ENCODE measurements around the gene DAB1.
"Not testable (repeated sequence)": the region's sequence is repeated elsewhere in the genome, so short reads cannot be mapped to it uniquely, and the experiment has no call there.

Gene DAB1

DNA sequence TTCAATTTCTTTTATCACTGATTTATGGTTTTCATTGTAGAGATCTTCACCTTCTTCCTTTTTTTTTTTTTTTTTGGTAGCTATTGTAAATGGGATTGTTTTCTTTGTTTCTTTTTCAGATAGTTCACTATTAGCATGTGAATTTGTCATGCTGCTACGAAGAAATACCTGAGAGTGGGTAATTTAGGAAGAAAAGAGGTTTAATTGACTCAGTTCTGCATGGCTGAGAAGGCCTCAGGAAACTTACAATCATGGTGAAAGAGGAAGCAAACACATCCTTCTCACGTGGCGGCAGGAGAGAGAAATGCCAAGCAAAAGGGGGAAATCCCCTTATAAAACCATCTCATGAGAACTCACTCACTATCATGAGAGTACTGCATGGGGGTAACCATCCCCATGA lies 66.4 kb downstream of the DAB1 start:
- no peak for DNase-seq

DNA sequence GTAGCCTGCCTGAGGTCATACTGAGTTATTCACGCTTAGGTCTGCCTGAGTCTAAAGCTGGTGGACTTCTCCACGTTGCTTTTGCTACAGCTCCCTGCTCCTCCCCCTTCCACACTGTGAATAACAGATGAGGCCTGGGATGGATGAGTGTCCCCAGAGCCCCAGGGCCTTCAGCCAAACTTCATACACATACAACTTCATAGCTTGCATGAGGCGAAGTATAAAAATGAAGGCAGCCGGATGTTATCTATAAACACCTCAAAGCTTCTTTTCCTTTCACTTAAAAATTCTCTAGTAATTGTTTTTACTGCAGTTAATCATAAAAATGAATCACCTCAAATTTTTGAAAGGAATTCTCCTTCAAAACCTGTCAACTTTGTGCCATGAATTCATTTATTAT lies 70.2 kb downstream of the DAB1 start:
- DNase-seq = no peak

DNA sequence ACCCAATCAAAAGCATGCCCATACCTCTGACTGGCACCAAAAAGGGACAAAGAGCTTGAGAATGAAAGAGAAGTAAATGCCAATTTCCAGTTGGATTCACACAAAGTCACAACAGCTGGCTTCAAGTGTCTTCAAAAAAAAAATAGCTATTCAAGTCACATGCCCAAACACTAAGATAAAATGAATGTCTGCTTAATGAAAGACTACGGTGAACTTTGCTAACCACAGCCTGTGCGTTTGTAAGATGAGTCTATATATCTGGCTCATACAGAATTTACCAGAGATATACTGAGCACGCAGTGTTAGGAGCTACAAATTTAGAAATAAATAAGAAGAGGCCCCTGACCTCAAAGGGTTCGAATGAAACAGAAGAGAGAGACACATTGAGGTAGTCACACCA lies 73.2 kb downstream of the DAB1 start:
- no peak for DNase-seq

DNA sequence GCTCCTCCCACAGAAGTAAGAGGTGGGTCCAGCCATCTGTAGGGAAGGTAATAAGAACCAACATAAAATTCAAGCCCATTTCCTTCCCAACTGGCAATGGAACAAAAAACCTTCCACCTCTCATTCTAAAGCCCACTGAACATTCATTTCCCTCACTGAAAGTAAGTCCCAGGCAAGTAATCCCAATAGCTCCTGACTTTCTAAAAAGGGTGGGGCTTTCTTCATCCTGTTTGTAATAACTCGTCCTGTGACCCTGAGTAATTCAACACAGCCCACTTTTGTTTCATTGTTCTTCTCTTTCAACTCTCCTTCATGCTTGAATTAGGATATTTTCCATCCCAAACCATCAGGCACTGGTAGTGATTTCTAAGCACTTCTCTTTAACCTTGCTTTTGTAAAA lies 74.9 kb downstream of the DAB1 start:
- no peak for DNase-seq

DNA sequence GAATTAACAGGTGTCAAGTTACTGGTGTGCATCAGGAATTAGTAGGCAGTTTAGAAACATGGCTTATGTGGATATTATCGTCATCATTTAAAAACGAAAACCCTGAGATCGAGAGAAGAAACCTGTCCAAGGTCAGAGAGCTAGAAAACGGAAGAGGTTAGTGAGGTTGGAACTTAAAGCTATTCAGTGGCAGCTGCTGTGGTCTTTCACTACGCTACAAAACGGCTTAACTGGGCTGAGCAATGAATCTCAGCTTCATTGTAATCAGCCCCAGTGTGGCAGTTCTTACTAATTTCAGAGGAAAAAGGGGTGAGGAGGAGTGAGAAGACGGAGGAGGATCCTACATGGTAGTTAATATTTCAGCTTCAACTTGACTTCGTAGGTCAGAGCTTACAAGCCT lies 77.9 kb downstream of the DAB1 start:
- DNase-seq = no peak

DNA sequence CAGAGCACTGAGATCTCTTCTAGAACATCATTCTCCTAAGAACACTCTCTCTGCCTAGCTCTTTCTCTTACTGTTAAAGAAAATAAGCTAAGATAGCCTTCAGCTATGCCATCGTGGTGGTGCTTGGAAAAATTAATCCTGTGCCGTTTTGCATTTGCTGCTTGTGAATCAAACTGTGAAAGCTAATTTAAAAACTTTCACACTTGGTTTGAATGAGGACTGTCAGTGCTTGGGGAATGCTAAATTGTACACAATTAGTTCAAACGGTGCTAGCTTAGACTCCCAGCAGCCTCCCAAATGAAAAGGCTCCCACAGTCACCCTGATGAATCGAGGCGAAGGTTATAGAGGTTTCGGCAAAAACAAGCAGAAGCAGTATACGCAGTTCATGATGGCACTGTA lies 79.6 kb downstream of the DAB1 start:
- DNase-seq = no peak

DNA sequence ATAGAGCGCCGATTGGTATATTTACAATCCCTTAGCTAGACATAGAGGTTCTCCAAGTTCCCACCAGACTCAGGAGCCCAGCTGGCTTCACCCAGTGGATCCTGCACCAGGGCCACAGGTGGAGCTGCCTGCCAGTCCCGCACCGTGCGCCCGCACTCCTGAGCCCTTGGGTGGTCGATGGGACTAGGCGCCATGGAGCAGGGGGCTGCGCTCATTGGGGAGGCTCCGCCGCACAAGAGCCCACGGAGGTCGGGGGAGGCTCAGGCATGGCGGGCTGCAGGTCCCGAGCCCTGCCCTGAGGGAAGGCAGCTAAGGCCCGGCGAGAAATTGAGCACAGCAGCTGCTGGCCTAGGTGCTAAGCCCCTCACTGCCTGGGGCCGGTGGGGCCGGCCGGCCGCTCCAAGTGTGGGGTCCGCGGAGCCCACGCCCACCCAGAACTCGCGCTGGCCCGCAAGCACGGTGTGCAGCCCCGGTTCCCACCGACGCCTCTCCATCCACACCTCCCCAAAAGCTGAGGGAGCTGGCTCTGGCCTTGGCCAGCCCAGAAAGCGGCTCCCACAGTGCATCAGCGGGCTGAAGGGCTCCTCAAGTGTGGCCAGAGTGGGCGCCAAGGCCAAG lies 80.5 kb downstream of the DAB1 start:
- not testable (repeated sequence) for DNase-seq

DNA sequence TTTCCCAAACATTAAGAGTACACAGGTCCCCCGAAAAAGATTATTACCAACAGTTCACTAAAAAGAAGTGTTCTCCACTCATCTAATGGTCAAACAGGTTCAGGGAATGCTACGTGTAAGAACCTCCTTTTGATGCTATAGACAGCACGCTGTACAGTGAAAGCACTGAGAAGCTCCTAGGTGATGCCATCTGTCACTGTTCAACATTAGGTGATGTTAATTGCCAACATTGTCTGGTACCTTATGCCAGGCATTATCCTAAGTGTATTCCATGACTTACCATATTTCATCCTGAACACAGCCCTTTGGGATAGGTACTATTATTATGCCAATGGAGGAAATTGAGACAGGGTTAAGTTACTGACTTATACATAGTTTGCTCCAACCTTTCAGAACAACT lies 82.1 kb downstream of the DAB1 start:
- no peak for DNase-seq

DNA sequence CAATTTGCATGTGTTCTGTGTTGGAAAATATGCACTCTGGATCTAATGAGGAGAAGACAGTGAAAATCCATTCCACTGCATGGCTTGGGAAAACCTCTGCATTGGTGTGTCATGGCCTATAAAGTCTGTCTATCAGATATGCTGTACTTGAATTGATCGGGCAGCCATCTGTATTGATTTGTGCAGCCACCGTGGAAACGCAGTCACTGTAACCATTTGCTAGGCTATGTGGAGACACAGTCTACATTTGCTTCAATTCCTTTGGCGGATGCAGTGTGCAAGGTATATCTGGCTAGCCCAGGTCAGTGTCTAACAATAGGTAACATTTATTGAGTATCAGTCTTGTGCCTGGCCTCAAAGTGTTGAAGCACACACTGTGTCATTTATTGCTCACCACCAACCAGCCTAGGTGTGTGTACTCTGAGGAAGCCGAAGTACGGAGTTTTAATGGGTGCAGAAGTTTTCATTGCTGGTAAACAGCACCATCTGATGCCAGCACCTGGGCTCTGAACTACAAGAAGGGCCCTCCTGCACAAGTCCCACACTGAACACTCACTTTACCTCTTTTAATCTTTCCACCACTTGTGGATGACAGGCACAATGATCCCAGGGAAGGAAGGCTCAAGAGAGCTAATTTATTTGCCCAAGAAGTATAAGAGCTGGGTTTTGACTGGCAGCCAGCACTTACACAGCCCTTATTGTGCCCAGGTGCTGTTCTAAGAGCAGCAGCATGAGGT lies 83.4 kb downstream of the DAB1 start:
- DNase-seq = no peak

DNA sequence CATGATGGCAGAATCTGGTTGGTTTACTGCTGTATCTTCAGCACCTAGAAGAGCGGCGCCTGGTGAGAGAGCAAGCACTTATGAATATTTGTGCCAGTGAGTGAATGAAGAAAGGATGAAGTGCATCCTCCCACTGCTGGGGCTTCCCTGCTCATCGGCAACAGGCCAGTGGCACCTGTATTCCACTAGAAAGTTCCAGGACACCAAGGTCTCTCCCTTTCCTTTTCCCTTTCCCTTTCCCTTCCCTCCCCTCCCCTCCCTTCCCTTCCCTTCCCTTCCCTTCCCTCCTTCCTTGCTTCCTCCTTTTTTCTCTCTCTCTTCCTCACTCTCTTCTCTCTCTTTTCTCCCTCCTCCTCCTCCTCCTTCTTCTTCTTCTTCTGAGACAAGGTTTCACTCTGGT lies 86.2 kb downstream of the DAB1 start:
- no peak for DNase-seq

DNA sequence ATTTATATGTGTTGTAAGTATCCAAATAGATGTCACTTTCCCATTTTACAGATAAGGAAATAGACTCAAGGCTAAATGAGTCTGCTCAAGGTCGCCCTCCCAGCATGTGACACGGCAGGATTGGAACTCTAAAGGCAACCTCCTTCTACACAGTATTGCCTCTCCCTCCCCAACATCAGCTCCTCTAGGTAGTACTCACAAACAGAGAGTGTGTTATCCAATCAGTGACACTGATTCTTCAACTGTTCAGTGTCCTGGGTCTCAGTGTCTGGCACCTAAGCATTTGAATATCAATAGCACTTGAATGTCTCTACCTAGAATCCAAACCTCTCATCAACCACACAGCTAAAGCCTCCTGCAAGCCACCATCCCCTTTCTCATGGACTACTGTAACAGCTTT lies 87.1 kb downstream of the DAB1 start:
- DNase-seq = no peak

DNA sequence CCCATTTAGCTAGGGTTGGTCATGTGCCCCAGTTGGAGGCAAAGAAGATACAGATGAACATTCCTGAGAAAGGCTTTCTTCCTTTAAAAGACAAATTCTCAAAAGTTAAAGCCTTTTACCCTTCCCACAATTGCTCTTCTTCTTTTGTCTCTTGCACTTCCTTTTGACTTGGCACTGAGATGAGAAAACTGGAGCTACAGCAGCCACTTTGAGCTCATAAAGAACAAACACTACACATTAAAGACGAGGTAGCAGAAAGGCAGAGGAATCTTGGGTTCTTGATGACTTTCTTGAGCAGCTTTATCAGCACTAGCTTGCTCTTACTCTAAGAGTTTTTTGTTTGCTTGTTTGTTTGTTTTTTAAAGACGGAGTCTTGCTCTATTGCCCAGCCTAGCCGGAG lies 92.2 kb downstream of the DAB1 start:
- no peak for DNase-seq

DNA sequence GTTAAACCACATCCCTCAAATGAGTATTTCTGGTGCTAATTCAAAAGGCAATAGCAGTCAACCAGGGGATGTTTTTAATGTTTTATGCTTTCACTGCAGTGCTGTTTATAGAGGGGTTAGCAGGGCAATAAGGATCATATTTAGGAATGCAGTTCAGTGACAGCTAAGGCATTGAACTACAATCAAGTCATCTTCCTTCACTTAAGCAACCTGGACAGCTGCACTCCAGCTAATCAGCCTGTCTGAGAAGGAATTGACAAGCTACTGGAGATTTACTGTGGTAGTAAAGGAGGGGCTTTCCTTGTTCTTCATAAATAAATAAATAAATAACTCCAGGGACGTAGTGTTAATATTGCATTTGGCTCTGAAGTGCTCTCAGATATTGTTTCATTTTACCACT lies 93.9 kb downstream of the DAB1 start:
- DNase-seq = no peak

DNA sequence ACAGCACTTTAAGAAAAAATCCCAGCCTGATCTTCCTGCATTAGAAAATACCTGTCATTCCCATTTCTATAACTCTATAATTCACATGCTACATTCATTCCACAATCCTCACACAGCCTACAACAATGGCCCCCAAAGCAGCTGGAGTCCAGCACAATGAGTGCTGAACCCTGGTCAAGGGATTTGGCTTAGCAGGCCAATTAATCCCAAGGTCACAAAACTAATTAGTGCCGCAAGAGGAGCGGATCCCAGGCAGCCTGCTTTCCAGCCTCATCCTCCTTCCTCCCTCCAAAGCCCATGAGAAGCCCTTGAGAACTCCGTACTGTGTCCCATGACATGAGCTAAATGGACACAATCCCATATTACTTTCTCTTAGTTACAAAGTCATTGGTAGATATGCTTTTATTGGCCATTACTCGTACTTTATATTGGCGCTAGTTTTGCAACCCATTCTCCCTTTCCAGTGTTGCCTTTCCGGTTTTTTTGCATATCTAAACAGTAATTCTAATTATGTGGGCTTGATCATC lies 94.8 kb downstream of the DAB1 start:
- no peak for DNase-seq

DNA sequence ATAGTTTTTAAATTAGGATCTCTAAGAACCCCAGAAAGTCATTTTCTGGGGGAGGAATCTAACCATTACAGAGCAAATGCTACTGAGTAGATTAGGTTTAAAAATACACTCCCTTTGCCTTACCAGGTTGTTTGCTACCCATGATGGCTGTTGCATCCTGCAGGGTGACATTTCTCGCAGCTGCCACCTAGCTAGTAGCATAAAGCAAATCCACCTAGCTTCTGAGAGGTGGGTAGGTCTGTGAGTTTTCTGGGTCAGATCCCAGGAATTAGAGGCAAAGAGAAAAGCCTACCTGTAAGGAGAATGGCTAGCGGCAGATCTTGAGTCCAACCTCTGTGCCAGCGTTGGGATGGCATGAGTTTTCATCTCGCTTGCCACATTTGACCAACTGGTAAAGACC lies 95.9 kb downstream of the DAB1 start:
- no peak for DNase-seq

DNA sequence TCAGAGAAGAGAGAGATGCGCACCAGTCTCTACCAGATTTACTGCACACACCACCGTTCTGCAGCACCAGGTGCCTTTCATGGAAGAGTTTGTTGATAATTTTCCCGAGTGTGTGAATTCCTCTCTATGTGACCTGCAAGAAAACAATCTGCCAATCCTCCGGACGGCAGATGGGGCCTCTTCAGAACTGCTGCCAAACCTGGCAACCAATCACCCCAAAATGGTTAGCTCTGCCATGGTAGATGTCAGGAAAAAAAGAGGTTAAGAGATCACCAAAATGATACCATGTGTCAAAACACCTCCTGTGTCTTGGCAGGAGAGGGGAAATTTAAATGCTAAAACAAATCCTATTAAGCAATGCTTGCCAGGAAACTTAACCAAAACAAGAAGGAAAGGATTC lies 96.5 kb downstream of the DAB1 start:
- no peak for DNase-seq

DNA sequence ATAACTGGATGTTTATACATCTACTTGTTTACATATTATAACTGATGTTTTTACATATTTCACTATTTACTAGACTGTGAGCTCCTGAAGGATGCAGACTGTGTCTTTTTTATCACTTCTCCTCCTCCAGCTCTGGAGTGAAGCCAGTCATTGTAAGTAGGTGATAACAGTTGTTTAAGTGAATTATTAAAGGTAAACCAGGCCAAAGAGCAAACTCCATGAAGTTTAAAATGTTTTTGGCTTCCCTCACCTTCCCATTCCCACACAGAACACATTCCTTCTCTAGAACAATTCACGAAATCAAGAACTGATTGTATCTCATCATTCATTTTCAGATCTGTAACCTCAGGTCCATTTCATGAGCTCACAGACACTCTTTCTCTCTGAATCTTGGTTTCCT lies 98.3 kb downstream of the DAB1 start:
- DNase-seq = no peak

DNA sequence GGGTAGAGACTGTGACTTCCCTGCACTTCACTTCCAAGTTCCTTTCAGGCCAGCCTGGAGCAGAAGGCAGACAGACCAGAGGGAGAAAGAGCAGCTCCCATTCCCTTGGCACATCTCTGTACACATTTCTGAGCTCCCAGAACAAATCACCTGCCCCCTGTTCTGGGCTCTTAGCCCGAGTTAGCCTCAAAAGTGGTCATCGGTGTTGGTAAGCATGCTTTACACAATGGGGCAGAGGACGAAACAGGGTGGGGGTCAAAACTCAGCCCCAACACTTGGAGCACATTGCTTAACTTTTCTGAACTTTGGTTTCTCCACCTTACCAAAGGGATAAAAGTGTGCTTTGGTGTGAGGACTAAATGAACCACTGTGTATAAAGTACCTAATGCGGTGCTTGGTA lies 98.7 kb downstream of the DAB1 start:
- no peak for DNase-seq

DNA sequence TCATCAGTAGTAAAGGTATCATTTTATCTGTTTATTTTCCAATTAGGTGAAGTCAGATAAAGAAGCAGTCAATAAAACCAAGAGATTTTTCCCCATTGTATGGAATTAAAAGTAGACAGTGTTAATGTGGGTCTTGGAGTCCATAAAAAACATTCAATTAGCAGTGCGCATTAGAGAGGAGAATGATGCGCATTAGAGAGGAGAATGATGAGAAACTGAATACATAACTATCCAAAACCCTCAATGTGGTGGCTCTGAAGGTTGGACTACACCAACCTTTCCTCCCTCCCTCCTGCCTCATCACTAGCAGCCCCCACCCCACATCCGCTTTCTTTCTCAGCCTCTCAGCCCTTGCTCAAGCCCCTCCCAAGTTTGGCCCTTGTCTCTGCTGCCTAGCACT lies 99.5 kb downstream of the DAB1 start:
- no peak for DNase-seq

DNA sequence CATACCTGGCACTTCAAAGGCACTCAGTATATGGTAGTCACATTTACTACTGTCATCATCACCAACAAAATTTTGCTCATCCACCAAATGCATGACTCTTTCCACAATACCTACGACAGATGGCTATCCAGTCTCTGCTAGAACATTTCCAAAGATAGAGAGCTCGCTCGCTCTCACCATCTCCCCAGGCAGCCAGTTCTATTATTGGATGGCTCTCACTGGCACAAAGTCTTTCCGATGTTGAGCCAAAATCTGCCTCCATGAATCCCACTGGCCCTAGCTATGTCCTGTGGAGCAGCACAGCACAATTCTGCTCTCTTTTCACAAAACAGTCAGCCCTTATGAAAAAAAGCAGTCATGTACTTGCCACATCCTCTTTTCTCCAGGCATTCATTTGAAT lies 102.1 kb downstream of the DAB1 start:
- DNase-seq = no peak

DNA sequence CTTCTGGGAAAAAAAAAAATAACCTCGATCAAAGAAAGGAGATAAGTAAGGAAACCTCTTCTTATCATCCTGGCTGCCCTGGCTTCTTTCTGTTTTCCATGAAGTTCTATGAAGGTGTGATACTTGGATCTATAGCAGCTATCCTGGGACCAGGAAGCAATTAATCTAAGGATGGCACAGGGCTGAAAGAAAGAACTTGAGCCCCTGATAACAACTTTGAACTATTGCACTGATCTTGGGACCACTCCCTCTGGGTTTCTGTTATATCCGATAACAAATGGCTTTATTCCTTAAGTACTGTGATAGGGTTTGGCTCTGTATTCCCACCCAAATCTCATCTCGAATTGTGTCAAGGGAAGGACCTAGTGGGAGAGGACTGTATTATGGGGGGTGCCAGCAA lies 104.1 kb downstream of the DAB1 start:
- DNase-seq = no peak

DNA sequence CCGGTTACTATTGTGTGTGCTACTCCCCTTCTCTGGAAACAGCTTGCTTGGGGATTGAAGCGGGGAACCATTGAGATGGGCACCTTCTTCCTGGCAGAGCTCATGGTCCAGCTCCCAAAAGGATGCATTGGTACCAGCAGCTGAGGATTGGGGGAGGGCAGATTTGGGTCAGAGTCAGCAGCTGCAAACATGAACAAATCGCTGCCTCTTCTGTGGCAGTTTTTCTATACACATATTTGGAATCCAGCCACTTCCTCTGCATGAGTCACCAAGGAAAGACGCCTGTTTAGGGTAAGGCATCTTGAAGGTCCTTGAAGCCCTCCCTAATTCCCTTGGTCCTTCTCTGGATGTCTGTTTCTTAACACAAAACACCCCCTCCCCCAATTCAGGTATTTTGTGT lies 104.7 kb downstream of the DAB1 start:
- peak; percentile 40 for DNase-seq

DNA sequence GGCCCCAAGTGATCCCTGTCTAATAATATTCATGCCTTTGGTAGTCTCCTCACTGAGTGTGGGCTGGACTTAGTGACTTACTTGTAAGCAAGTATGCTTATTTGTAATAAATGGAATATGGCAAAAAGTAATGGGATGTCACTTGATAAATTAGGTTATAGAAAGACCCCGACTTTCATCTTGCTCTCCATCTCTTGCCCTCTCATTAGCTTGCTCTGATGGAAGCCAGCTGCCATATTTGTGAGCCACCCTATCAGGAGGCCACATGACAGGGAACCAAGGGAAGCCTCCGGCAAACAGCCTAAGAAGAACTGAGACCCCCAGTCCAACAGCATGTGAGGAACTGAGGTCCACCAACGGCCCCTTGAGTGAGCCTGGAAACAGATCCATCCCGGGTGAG lies 107.0 kb downstream of the DAB1 start:
- DNase-seq = no peak

DNA sequence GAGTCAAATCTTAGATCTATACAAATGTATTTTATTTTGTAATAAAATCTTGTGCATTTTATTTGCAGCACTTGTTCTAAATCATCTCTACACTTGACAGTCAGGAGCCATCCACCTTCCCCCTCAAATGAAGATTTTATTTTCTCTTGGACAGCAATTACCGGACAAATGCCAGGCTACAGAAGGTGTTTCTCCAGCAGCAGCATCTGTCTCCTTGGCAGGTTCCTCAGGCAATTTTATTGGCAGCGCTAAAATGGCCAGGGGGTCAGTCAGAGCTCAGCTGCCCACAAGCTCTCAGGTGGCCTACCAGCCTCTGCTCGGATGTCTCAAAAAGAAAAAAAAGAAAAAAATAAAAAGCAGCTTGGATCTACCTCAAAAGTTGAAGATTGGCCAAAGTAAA lies 107.6 kb downstream of the DAB1 start:
- no peak for DNase-seq

DNA sequence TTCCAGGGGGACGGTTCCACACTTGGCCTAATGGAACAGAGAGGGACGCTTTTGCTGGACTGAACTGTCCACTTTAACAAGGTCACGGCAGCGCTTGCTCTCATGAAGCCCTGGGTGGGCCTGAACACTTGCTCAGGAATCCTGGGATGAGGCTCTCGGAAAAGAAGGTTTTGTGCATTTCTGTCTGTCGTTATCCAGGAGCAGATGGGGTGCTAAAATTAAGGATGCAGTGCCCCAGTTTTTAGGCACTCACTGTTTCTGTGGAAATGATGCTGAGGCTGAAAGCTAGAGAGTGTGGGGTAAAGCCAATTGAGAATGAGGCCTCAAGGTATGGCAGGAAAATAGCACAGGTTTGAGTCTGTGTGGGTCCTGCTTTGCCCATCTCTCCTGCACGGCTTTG lies 111.0 kb downstream of the DAB1 start:
- no peak for DNase-seq

Measured in DMS53 (cell line).